A549 (cell line): Measurements from ENCODE around the gene KIF1A. TPM values are rescaled to one million over a fixed set of nuclear protein-coding genes. Genes with fewer than 3 reads are reported as not detected.

ENCODE experiments used
- ATAC-seq, 2 experiments: fragments of 200-7000 bp in 1 of 2; fragments of >200 bp in 1 of 2; cut with Nextera tagmentation in 1 of 2; cut with Tn5 transposase in 1 of 2; 3 replicates each; pipeline versions ENCODE4 v1.8.0 to v1.9.1; 2018 to 2020; ENCODE audit warnings: mild to moderate bottlenecking in 1 of 2, moderate library complexity in 1 of 2
- CTCF ChIA-PET: fragments of 300-600 bp; sonication (Branson Sonifier 250); formaldehyde crosslinking; extraction: SDS; loops from one replicate; lab custom pipeline; 2021; ENCODE audit warnings: antibody characterized with exemption, inconsistent platforms; lab: Yijun Ruan, JAX
- POLR2A ChIA-PET: fragments of 350-600 bp; formaldehyde crosslinking; extraction: SDS; loops from one replicate; lab custom pipeline; 2021; ENCODE audit warnings: antibody characterized with exemption, inconsistent platforms; lab: Yijun Ruan, JAX
- DNase-seq, 2 experiments: peaks; one replicate each; pipeline versions ENCODE4 v3.0.0 to v3.0.0-alpha.2; 2011 to 2016; ENCODE audit warnings: low read depth in 1 of 2, low spot score in 1 of 2
- FAIRE-seq: peaks from 2 replicates; lab custom pipeline; 2011; peaks lifted over from hg19 to GRCh38; lab: Jason Lieb, UNC
- H3K27ac ChIP-seq, 2 experiments: fragments of >200 bp; sonication (Bioruptor Twin); formaldehyde crosslinking; 3 replicates each; pipeline ENCODE4 v1.5.1; 2016 to 2017
- H3K4me1 ChIP-seq: fragments of >200 bp; sonication (Bioruptor Twin); formaldehyde crosslinking; 3 replicates; pipeline ENCODE4 v1.6.1; 2016
- H3K4me2 ChIP-seq: fragments of >200 bp; sonication (Bioruptor Twin); formaldehyde crosslinking; 3 replicates; pipeline ENCODE4 v1.6.1; 2016
- H3K4me3 ChIP-seq: fragments of >200 bp; sonication (Bioruptor Twin); formaldehyde crosslinking; 3 replicates; pipeline ENCODE4 v1.5.1; 2016
- H3K9me3 ChIP-seq: fragments of >200 bp; sonication (Bioruptor Twin); formaldehyde crosslinking; 3 replicates; pipeline ENCODE4 v1.6.1; 2016
- BHLHE40 ChIP-seq: IDR thresholded peaks from 2 replicates; pipeline ENCODE4 v1.6.1; 2012; ENCODE audit warnings: low read depth, low read length, inconsistent platforms
- CBX2 ChIP-seq: fragments of 200-600 bp; sonication (generic); IDR thresholded peaks from 2 replicates; pipeline ENCODE4 v1.6.1; 2016; ENCODE audit warnings: low read depth, mild to moderate bottlenecking, borderline replicate concordance
- CEBPB ChIP-seq, 2 experiments: fragments of >200 bp in 1 of 2; sonication (Bioruptor Twin) in 1 of 2; formaldehyde crosslinking in 1 of 2; IDR thresholded peaks; 2 replicates each; pipeline ENCODE4 v1.6.1; 2012 to 2016
- CHD4 ChIP-seq: fragments of 200-600 bp; sonication (generic); IDR thresholded peaks from 2 replicates; pipeline ENCODE4 v1.6.1; 2016; ENCODE audit warnings: antibody characterized with exemption, mild to moderate bottlenecking, borderline replicate concordance
- EHF ChIP-seq: fragments of 250-450 bp; sonication (Bioruptor Pico); IDR thresholded peaks from 2 replicates; pipeline ENCODE4 v1.5.0; 2020; ENCODE audit warnings: mild to moderate bottlenecking
- GATA3 ChIP-seq: IDR thresholded peaks from 2 replicates; pipeline ENCODE4 v1.6.1; 2012; ENCODE audit warnings: borderline replicate concordance
- HOXB5 ChIP-seq: fragments of 250-450 bp; sonication (Bioruptor Pico); IDR thresholded peaks from 2 replicates; pipeline ENCODE4 v1.5.0; 2020; ENCODE audit warnings: mild to moderate bottlenecking, moderate library complexity
- JUNB ChIP-seq: fragments of >200 bp; sonication (Bioruptor Twin); formaldehyde crosslinking; IDR thresholded peaks from 2 replicates; pipeline ENCODE4 v1.6.1; 2016
- KDM1A ChIP-seq: fragments of 200-600 bp; sonication (generic); IDR thresholded peaks from 2 replicates; pipeline ENCODE4 v1.6.1; 2016; ENCODE audit warnings: low read depth, mild to moderate bottlenecking
- KDM5A ChIP-seq: fragments of 200-600 bp; sonication (generic); IDR thresholded peaks from 2 replicates; pipeline ENCODE4 v1.6.1; 2016; ENCODE audit warnings: antibody characterized with exemption, mild to moderate bottlenecking
- MAFK ChIP-seq: fragments of 450-650 bp; IDR thresholded peaks from 2 replicates; pipeline ENCODE4 v1.6.1; 2014; ENCODE audit not compliant: partially characterized antibody
- MAZ ChIP-seq: fragments of 150-350 bp; IDR thresholded peaks from 2 replicates; pipeline ENCODE4 v1.6.1; 2014; ENCODE audit warnings: antibody characterized with exemption, low read depth, low read length, borderline replicate concordance
- NPAS2 ChIP-seq: fragments of 250-450 bp; sonication (Bioruptor Pico); IDR thresholded peaks from 2 replicates; pipeline ENCODE4 v1.8.0; 2022; ENCODE audit warnings: mild to moderate bottlenecking, moderate library complexity, borderline replicate concordance
- PHF8 ChIP-seq: fragments of 200-600 bp; sonication (generic); IDR thresholded peaks from 2 replicates; pipeline ENCODE4 v1.6.1; 2016; ENCODE audit warnings: low read depth, mild to moderate bottlenecking, antibody characterized with exemption, moderate library complexity, borderline replicate concordance
- RFX5 ChIP-seq: fragments of 450-650 bp; IDR thresholded peaks from 2 replicates; pipeline ENCODE4 v1.7.1; 2014; ENCODE audit warnings: antibody characterized with exemption, mild to moderate bottlenecking, moderate library complexity
- SREBF2 ChIP-seq: fragments of 450-650 bp; IDR thresholded peaks from 2 replicates; pipeline ENCODE4 v1.6.1; 2014; ENCODE audit warnings: mild to moderate bottlenecking, moderate library complexity
- TP53 ChIP-seq: fragments of 250-450 bp; sonication (Bioruptor Pico); IDR thresholded peaks from 2 replicates; pipeline ENCODE4 v1.5.0; 2021; ENCODE audit warnings: mild to moderate bottlenecking, moderate library complexity
- ZC3H11A ChIP-seq: fragments of 450-650 bp; IDR thresholded peaks from 2 replicates; pipeline ENCODE4 v1.6.1; 2014; ENCODE audit warnings: antibody characterized with exemption, mild to moderate bottlenecking
- WGBS: methylation state at CpG from one replicate; pipeline ENCODE4 v1.1.6; 2017; ENCODE audit errors: missing lambda C conversion rate; 5-methylcytosine and 5-hydroxymethylcytosine counted together
- polyA plus RNA-seq, 4 experiments: library from polyadenylated mRNA; depleted of rRNA in 3 of 4; stranded (reverse); fragments of >200 nt; fragmentation: RNase III in 1 of 4; extraction: RNeasy Plus Mini Kit Qiagen cat#74134 plus additional on column Dnase treatment in 1 of 4; gene quantifications; 2 replicates in 3 of 4; 3 replicates in 1 of 4; pipeline ENCODE4 v1.2.3, GENCODE V29; 2011 to 2017
- TF ChIP-seq, protein P1 (sequence below): IDR thresholded peaks from 2 replicates; pipeline ENCODE4 v1.6.1; 2012; ENCODE audit warnings: low read depth, borderline replicate concordance
- TF ChIP-seq, protein P2 (sequence below): fragments of >200 bp; sonication (Bioruptor Twin); formaldehyde crosslinking; IDR thresholded peaks from 3 replicates; pipeline ENCODE4 v1.6.1; 2016
- TF ChIP-seq, protein P3 (sequence below): fragments of >200 bp; sonication (Bioruptor Twin); formaldehyde crosslinking; IDR thresholded peaks from 3 replicates; pipeline ENCODE4 v1.5.1; 2016
- TF ChIP-seq, protein P4 (sequence below): fragments of 150-350 bp; IDR thresholded peaks from 2 replicates; pipeline ENCODE4 v1.6.1; 2014; ENCODE audit warnings: low read depth, mild to moderate bottlenecking, low read length

The KIF1A gene
- polyA plus RNA-seq, 2 of the 4 experiments (the other 2 are of a cell fraction) = 0.28 to 0.50 TPM

DNA sequence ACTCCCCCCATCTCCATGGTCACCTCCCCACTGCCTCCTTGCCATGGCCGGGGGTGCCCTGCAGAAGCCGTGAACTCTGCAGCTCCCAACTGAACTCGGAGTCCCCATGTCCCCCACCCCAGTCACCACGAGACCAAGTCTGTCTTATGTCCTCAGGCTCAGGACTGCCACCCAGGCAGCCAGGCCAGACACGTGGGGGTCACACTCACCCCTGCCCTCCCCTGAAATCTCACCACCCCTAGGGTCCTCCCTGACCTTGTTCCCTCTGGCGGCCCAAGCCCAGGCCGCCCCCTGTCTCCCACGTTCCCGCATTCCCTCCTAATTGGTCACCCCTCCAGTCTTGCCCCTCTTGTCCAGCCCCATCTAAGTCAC is 117.4 kb downstream of the KIF1A start:
- Histone ChIP-seq H3K27ac (no peak overlapping the region), H3K9me3 (no peaks in the 10 kb centered on the region), H3K4me3 (no peak overlapping the region), H3K4me1 (no peaks in the 10 kb centered on the region), H3K4me2 (no peak overlapping the region)
- POLR2A ChIA-PET = no interaction called here
- CTCF ChIA-PET = no interaction called here
- FAIRE-seq = no peak
- no peak for ATAC-seq
- WGBS = 33% methylated on average over 7 of the region's 9 CpGs
- no peak for DNase-seq
- TF ChIP-seq TP53 (CRISPR knock-in tag) (no peak), CEBPB (IDR thresholded peaks at IDR 0.05) (no peak), PHF8 (no peak), RFX5 (no peak), EHF (no peak), SREBF2 (no peak)
- TF ChIP-seq, protein P1, sequence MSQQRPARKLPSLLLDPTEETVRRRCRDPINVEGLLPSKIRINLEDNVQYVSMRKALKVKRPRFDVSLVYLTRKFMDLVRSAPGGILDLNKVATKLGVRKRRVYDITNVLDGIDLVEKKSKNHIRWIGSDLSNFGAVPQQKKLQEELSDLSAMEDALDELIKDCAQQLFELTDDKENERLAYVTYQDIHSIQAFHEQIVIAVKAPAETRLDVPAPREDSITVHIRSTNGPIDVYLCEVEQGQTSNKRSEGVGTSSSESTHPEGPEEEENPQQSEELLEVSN = no peak
- TF ChIP-seq, protein P2, sequence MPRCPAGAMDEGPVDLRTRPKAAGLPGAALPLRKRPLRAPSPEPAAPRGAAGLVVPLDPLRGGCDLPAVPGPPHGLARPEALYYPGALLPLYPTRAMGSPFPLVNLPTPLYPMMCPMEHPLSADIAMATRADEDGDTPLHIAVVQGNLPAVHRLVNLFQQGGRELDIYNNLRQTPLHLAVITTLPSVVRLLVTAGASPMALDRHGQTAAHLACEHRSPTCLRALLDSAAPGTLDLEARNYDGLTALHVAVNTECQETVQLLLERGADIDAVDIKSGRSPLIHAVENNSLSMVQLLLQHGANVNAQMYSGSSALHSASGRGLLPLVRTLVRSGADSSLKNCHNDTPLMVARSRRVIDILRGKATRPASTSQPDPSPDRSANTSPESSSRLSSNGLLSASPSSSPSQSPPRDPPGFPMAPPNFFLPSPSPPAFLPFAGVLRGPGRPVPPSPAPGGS = no peak
- TF ChIP-seq, all 56 proteins: peak for 0

DNA sequence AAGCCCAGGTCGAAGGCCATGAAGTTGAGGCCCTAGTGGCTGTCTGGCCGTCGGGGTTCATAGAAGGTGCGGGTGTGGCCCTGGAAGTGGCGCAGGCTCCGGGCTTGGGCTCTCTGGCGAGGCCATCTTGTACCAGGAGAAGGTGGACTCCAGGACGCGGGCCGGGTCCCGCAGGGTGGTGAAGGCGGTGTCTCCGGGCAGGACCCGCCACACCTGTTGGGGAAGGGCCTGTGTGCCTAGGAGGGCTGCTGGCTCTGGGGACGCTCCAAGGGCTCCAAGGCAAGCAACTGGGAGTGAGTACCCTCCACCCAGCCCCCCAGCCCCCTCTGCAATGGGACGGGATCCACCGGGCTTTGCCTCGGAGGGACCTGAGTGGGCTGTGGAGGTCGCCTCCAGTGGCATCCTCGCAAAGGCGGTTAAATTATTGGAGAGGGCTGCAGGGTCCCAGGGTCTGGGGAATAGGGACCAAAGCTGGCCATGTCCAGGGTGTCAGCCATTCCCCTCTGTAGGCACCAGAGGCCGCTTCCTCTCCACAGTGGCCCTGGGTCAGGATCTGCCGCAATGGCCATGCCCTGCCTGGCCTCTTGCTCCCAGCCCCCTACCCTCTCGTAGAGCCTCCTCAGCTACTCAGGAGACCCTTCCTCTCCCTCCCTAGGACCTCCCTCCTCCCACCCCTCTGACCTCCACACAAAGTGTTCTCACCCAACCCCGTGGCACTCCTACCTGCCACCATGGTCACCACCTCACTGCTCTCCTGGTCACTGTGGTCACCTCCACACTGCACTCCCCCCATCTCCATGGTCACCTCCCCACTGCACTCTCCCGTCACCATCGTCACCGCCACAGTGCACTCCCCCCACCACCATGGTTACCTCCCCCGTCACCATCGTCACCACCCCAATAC is 118.0 kb downstream of the KIF1A start:
- ATAC-seq (no peak), FAIRE-seq (no peak), DNase-seq (no peak)
- Histone ChIP-seq H3K9me3 (no peaks in the 10 kb centered on the region), H3K4me2 (no peak overlapping the region), H3K4me1 (no peaks in the 10 kb centered on the region), H3K4me3 (no peak overlapping the region), H3K27ac (no peak overlapping the region)
- ChIA-PET CTCF (interaction anchor here (0.6 kb wide), 1 partner anchor 117 kb away, joined by 3 read pairs; no protein-coding TSS in a partner anchor), POLR2A (no interaction called here)
- 79% methylated on average over 19 of the region's 30 CpGs for WGBS
- TF ChIP-seq GATA3 (no peak), BHLHE40 (no peak), NPAS2 (CRISPR knock-in tag) (no peak), CBX2 (no peak), CHD4 (no peak), JUNB (no peak), KDM1A (no peak), ZC3H11A (no peak), MAFK (no peak), MAZ (no peak), SREBF2 (no peak), KDM5A (no peak), HOXB5 (no peak)
- TF ChIP-seq, protein P3, sequence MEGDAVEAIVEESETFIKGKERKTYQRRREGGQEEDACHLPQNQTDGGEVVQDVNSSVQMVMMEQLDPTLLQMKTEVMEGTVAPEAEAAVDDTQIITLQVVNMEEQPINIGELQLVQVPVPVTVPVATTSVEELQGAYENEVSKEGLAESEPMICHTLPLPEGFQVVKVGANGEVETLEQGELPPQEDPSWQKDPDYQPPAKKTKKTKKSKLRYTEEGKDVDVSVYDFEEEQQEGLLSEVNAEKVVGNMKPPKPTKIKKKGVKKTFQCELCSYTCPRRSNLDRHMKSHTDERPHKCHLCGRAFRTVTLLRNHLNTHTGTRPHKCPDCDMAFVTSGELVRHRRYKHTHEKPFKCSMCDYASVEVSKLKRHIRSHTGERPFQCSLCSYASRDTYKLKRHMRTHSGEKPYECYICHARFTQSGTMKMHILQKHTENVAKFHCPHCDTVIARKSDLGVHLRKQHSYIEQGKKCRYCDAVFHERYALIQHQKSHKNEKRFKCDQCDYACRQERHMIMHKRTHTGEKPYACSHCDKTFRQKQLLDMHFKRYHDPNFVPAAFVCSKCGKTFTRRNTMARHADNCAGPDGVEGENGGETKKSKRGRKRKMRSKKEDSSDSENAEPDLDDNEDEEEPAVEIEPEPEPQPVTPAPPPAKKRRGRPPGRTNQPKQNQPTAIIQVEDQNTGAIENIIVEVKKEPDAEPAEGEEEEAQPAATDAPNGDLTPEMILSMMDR = no peak
- TF ChIP-seq, protein P4, sequence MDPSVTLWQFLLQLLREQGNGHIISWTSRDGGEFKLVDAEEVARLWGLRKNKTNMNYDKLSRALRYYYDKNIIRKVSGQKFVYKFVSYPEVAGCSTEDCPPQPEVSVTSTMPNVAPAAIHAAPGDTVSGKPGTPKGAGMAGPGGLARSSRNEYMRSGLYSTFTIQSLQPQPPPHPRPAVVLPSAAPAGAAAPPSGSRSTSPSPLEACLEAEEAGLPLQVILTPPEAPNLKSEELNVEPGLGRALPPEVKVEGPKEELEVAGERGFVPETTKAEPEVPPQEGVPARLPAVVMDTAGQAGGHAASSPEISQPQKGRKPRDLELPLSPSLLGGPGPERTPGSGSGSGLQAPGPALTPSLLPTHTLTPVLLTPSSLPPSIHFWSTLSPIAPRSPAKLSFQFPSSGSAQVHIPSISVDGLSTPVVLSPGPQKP = no peak
- TF ChIP-seq, all 56 proteins: peak for 0
